Activated naive CD8-positive, alpha-beta T cell treated with anti-CD3 and anti-CD28 coated beads for 36 hours (primary cell): Measurements from ENCODE around the gene TXNRD2. TPM values are rescaled to one million over a fixed set of nuclear protein-coding genes. Genes with fewer than 3 reads are reported as not detected.

ENCODE experiments used
- DNase-seq: peaks from one replicate; pipeline ENCODE4 v3.0.0; 2021
- H3K27ac Mint-ChIP-seq: one replicate; pipeline ENCODE4 v1.8.0; 2022; ENCODE audit warnings: mild to moderate bottlenecking, moderate library complexity, mixed read lengths
- H3K27me3 Mint-ChIP-seq: one replicate; pipeline ENCODE4 v1.8.0; 2022; ENCODE audit warnings: mild to moderate bottlenecking, mixed read lengths
- H3K36me3 Mint-ChIP-seq: one replicate; pipeline ENCODE4 v1.8.0; 2021; ENCODE audit warnings: mild to moderate bottlenecking, mixed read lengths
- H3K4me1 Mint-ChIP-seq: one replicate; pipeline ENCODE4 v1.8.0; 2021; ENCODE audit warnings: mixed read lengths
- H3K4me3 Mint-ChIP-seq: one replicate; pipeline ENCODE4 v1.8.0; 2022; ENCODE audit warnings: mild to moderate bottlenecking, moderate library complexity, mixed read lengths
- H3K9me3 Mint-ChIP-seq: one replicate; pipeline ENCODE4 v1.8.0; 2022; ENCODE audit warnings: mixed read lengths
- total RNA-seq, 2 experiments: library from RNA; stranded (reverse); gene quantifications; one replicate each; pipeline ENCODE4 v1.2.3, GENCODE V29; 2021

The TXNRD2 gene
- total RNA-seq, 2 experiments from 2014 or later: 20.3 to 20.9 TPM

- no peaks in the 10 kb centered on the region for H3K9me3 Mint-ChIP-seq
- no peaks in the 10 kb centered on the region for H3K36me3 Mint-ChIP-seq
These were observed 23.2 kb upstream of the TXNRD2 start for GRCh38 chr22:19964701-19965386.

GRCh38 chr22:19963863-19964642 lies 22.4 kb upstream of the TXNRD2 start:
- Mint-ChIP-seq H3K27me3 (no peaks in the 10 kb centered on the region), H3K27ac (no peak overlapping the region), H3K9me3 (no peaks in the 10 kb centered on the region), H3K4me1 (no peaks in the 10 kb centered on the region), H3K4me3 (no peak overlapping the region), H3K36me3 (no peaks in the 10 kb centered on the region)
- no peak for DNase-seq

More at GRCh38 chr22:19964701-19965386, 23.2 kb upstream of the TXNRD2 start:
- DNase-seq: no peak
- Mint-ChIP-seq H3K27ac (no peak overlapping the region), H3K4me3 (no peak overlapping the region), H3K27me3 (no peaks in the 10 kb centered on the region), H3K4me1 (no peaks in the 10 kb centered on the region)

- no peak for DNase-seq
- H3K9me3 Mint-ChIP-seq: no peaks in the 10 kb centered on the region
- no peaks in the 10 kb centered on the region for H3K4me1 Mint-ChIP-seq
- H3K27ac Mint-ChIP-seq: no peak overlapping the region
- H3K27me3 Mint-ChIP-seq: no peaks in the 10 kb centered on the region
- no peak overlapping the region for H3K4me3 Mint-ChIP-seq
- H3K36me3 Mint-ChIP-seq: no peaks in the 10 kb centered on the region
These were observed 21.5 kb upstream of the TXNRD2 start for GRCh38 chr22:19962909-19963806.

GRCh38 chr22:19962246-19962908 lies 20.8 kb upstream of the TXNRD2 start:
- Mint-ChIP-seq H3K4me1 (no peaks in the 10 kb centered on the region), H3K27me3 (no peaks in the 10 kb centered on the region), H3K36me3 (no peaks in the 10 kb centered on the region), H3K9me3 (no peaks in the 10 kb centered on the region), H3K27ac (no peak overlapping the region), H3K4me3 (no peak overlapping the region)
- peak; percentile 72 for DNase-seq

DNA sequence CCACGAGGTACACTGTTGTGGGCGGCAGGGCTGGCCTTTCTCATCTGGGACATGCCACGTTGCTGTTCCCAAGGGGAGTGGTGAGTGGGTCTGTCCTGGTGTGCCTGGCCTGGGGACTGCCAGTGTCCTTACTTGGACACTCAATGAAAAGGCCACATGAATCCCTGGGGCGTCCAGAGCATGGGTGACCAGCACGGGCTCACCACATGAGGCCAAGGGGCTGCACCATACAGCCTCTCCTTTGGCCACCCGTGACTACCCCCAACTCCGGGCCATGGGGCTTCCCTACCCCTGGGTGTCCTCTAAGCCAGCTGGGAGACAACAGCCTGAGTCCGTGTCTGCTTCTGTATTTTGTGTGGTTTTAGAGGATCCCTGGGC lies 20.2 kb upstream of the TXNRD2 start:
- H3K36me3 Mint-ChIP-seq: no peaks in the 10 kb centered on the region
- H3K9me3 Mint-ChIP-seq: no peaks in the 10 kb centered on the region
- H3K27ac Mint-ChIP-seq: no peak overlapping the region
- no peak for DNase-seq
- no peak overlapping the region for H3K4me3 Mint-ChIP-seq
- H3K27me3 Mint-ChIP-seq: no peaks in the 10 kb centered on the region
- H3K4me1 Mint-ChIP-seq: no peaks in the 10 kb centered on the region

DNA sequence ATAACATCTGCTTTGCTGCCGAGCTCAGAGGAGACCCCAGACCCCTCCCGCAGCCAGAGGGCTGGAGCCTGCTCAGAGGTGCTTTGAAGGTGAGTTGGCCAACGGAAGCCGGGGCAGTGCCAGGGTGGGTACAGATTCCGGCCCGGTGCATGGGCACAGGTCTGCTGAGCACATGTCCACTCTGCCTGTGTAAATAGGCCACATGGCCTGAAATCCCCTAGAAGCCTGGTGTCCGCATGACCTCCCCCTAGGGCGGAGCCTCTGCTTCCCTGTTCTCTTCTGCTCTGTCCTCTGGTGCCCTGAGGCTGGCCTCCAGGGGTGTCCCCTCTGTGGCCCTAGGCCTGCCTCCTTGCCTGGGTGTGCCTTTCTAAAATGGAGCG lies 19.6 kb upstream of the TXNRD2 start:
- Mint-ChIP-seq H3K4me3 (no peak overlapping the region), H3K27me3 (no peaks in the 10 kb centered on the region), H3K9me3 (no peaks in the 10 kb centered on the region), H3K27ac (no peak overlapping the region), H3K4me1 (no peaks in the 10 kb centered on the region), H3K36me3 (no peaks in the 10 kb centered on the region)
- DNase-seq: peak; percentile 0

DNA sequence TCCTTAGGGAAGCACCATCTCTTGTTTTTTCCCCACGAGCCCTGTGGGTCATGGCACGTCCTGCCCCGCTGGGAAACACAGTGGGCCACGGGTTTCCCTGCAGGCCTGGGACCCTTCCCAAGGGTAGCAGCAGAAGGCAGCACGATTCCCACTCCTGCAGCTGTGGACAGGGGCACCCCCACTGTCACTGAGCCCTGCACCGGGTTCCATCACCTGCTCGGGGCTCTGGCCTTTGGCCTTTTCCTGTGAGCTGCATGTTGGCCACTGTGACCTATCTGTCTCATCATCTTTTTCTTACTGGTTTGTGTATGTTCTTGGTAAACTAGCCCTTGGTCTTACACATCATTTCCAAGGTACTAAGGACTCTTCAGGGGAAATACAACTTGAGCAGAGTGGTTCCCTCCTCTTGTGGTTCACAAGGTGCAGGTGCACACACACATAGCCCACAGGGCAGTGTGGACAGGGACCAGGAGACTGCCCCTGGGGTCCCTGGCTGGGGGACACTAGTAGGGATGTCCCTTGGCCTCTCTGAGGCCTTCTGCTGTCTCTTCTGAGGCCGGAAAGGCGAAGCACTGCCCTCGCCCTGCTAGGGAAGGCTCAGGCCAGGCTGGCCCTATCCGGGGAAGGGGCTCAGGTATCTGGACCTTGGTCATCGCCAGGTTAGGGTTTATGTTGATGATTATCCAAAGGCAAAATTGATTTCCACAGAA lies 19.0 kb upstream of the TXNRD2 start:
- peak; percentile 0 for DNase-seq
- Mint-ChIP-seq H3K27ac (no peak overlapping the region), H3K4me1 (peaks cover 2% of the 10 kb centered on the region), H3K36me3 (no peaks in the 10 kb centered on the region), H3K27me3 (no peaks in the 10 kb centered on the region), H3K9me3 (no peaks in the 10 kb centered on the region), H3K4me3 (no peak overlapping the region)

DNA sequence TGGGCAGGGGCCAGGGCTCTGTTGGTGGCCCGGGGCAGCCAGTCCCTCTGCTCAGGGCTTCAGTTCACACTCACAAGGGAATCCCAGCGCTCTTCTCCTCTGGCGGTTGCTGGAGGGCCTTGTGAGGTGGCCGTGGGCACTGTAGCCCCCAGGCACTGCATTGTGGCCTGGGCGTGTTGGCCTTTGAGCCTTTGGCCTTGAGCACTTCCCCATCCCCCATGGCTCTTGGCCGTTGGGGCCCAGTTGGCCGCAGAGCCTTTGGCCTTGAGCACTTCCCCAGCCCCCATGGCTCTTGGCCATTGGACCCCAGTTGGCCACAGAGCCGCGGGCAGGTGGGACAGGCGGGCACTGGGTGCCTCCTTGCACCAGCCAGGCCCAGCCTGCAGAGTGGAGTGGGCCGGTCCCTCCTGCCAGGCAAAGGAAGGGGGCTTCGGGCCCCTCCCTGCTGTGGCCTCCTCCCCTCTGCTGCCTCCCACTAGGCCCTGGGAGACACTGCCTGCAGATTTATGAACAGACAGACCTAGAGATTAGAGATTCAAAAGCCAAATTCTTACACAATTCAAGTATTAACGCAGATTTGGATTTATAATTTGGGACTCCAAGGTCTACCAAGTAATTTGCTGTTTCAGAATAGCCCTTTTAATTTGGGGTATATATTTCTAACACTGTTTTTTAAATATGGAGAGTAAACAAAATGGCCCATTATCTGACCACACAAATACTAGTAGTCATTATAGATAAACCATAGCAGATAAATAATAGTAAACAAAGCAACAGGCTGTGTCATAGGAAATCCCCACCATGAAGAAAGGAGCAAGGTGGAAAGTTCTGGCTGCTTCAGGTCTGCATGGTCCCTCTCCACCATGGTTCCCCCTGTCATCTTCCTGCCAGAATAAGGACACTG lies 18.2 kb upstream of the TXNRD2 start:
- Mint-ChIP-seq H3K9me3 (no peaks in the 10 kb centered on the region), H3K27me3 (no peaks in the 10 kb centered on the region), H3K4me3 (no peak overlapping the region), H3K4me1 (peaks cover 5% of the 10 kb centered on the region), H3K36me3 (no peaks in the 10 kb centered on the region), H3K27ac (no peak overlapping the region)
- no peak for DNase-seq

DNA sequence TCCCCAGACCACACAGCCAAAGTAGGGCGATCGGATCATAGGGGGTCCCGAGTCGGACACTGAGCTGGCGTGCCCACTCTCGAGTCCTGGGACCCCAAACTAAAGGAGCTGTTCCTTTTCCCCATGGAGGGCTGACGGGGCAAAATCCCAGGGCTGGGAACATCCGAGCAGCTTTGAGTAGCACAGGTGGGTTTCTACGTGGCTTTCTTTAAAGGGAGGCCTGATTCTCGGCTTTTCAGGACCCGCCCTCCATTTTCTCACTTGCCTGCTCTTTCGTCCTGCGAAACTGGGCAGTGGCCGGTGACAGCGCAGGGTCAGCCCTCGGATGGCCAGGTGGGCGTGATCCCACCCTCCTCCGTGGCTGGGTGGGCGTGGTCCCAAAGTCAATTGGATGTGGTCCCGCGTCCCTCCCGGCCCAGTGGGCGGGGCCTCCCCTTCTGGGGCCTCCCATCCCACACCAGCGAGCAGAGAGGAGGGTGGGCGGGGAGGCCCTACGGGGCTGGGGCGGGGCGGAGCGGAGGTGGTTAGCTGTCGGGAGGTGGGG lies 17.5 kb upstream of the TXNRD2 start:
- no peak overlapping the region for H3K4me3 Mint-ChIP-seq
- DNase-seq: no peak
- peaks cover 5% of the 10 kb centered on the region for H3K4me1 Mint-ChIP-seq
- no peak overlapping the region for H3K27ac Mint-ChIP-seq
- H3K27me3 Mint-ChIP-seq: no peaks in the 10 kb centered on the region
- H3K9me3 Mint-ChIP-seq: no peaks in the 10 kb centered on the region
- H3K36me3 Mint-ChIP-seq: no peaks in the 10 kb centered on the region

DNA sequence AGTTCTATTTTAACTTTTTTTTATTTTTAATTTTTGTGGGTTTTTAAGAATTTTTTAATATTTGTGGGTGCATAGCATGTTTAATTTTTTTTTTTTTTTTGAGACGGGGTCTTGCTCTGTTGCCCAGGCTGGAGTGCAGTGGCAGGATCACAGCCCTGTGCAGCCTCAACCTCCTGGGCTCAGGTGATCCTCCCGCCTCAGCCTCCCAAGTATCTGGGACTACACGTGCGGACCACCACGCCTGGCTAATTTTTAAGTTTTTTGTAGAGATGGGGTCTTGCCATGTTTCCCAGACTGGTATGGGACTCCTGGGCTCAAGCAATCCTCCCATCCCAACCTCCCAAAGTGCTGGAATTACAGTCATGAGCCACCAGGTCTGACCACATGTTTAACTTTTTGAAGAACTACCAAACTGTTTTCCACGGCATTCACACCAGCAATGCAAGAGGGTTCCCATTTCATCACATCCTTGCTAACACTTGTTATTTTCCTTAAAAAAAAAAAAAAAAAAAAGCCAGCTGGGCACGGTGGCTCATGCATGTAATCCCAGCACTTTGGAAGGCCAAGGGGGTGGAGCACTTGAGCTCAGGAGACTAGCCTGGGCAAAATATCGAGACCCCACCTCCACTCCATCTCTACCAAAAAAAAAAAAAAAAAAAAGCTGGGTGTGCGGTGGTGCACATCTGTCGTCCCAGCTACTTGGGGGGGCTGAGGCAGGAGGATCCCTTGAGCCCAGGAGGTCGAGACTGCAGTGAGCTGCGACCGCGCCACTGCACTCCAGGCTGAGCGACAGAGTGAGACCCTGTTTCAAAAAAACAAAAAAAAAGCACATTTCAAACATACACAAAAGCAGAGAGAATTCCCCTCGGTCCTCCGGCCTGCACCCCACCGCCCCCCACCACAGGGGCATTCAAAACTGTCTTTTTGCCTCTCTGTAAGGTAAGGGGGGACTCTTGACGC lies 16.7 kb upstream of the TXNRD2 start:
- no peaks in the 10 kb centered on the region for H3K27me3 Mint-ChIP-seq
- no peak overlapping the region for H3K27ac Mint-ChIP-seq
- H3K4me3 Mint-ChIP-seq: no peak overlapping the region
- no peaks in the 10 kb centered on the region for H3K9me3 Mint-ChIP-seq
- H3K4me1 Mint-ChIP-seq: peaks cover 5% of the 10 kb centered on the region
- DNase-seq: no peak
- no peaks in the 10 kb centered on the region for H3K36me3 Mint-ChIP-seq

- Mint-ChIP-seq H3K27ac (no peak overlapping the region), H3K4me3 (no peak overlapping the region), H3K4me1 (peaks cover 5% of the 10 kb centered on the region), H3K36me3 (no peaks in the 10 kb centered on the region), H3K9me3 (no peaks in the 10 kb centered on the region), H3K27me3 (no peaks in the 10 kb centered on the region)
- DNase-seq: no peak
These were observed 15.8 kb upstream of the TXNRD2 start for GRCh38 chr22:19957445-19957844.

GRCh38 chr22:19955241-19956128 lies 13.9 kb upstream of the TXNRD2 start:
- Mint-ChIP-seq H3K27me3 (no peaks in the 10 kb centered on the region), H3K4me1 (peaks cover 5% of the 10 kb centered on the region), H3K9me3 (no peaks in the 10 kb centered on the region), H3K4me3 (no peak overlapping the region), H3K27ac (peak overlapping the region; percentile 51), H3K36me3 (peaks cover 8% of the 10 kb centered on the region)
- DNase-seq: no peak
